Hematopoietic multipotent progenitor cell treated with erythropoietin and hydrocortisone succinate and interleukin-3 and kit ligand, for 4 days (in vitro differentiated cells): ENCODE measurements around the gene SAMD13.

Experiments used
- DNase-seq: peaks from one replicate; pipeline ENCODE4 v3.0.0-alpha.2; 2015

Gene SAMD13

GRCh38 chr1:84376000-84376910, 74.7 kb downstream of the SAMD13 start:
- DNase-seq: no peak

GRCh38 chr1:84377480-84378095, 76.1 kb downstream of the SAMD13 start:
- DNase-seq: no peak

GRCh38 chr1:84379138-84379916, 77.8 kb downstream of the SAMD13 start:
- peak; percentile 39 for DNase-seq

GRCh38 chr1:84379917-84380180, 78.3 kb downstream of the SAMD13 start:
- no peak for DNase-seq

- no peak for DNase-seq
Measured at GRCh38 chr1:84382127-84382526, 80.6 kb downstream of the SAMD13 start.

- DNase-seq: no peak
Measured at GRCh38 chr1:84385347-84385746, 83.8 kb downstream of the SAMD13 start.

GRCh38 chr1:84386716-84387479, 85.4 kb downstream of the SAMD13 start:
- DNase-seq: no peak

GRCh38 chr1:84387480-84388163, 86.1 kb downstream of the SAMD13 start:
- peak; percentile 54 for DNase-seq

GRCh38 chr1:84390226-84390625, 88.7 kb downstream of the SAMD13 start:
- DNase-seq: no peak

- DNase-seq: no peak
Measured at GRCh38 chr1:84398175-84399155, 97.0 kb downstream of the SAMD13 start, which contains the start of gene DNASE2B. TSS of gene DNASE2B (plus strand) at chr1:84398484. CDS start at chr1:84398565, 81 bp downstream.
